IMR-90 (cell line): ENCODE data around the gene FOXC1.

ENCODE experiments used
- BHLHE40 ChIP-seq: fragments of 150-350 bp; IDR thresholded peaks from 2 replicates; pipeline ENCODE4 v1.6.1; 2016; ENCODE audit warnings: mild to moderate bottlenecking, low read depth, low read length
- CTCF ChIP-seq: conservative IDR thresholded peaks from 2 replicates; pipeline ENCODE4 v1.5.1; 2012; ENCODE audit warnings: mild to moderate bottlenecking, low read depth, low read length, improper control_type of control experiment
- FOS ChIP-seq: fragments of 150-350 bp; IDR thresholded peaks from 2 replicates; pipeline ENCODE4 v1.6.1; 2016; ENCODE audit warnings: low read depth, low read length
- MAFK ChIP-seq: IDR thresholded peaks from 2 replicates; pipeline ENCODE4 v1.6.1; 2012; ENCODE audit warnings: low read depth, low read length, improper control_type of control experiment
- MAZ ChIP-seq: IDR thresholded peaks from 2 replicates; pipeline ENCODE4 v1.6.1; 2012; ENCODE audit warnings: low read depth, mild to moderate bottlenecking, low read length, improper control_type of control experiment, moderate library complexity, borderline replicate concordance
- NFE2L2 ChIP-seq: fragments of 150-350 bp; IDR thresholded peaks from 2 replicates; pipeline ENCODE4 v1.6.1; 2016; ENCODE audit warnings: low read depth, mild to moderate bottlenecking, low read length
- POLR2A ChIP-seq: IDR thresholded peaks from 2 replicates; pipeline ENCODE4 v1.6.1; 2012; ENCODE audit warnings: mild to moderate bottlenecking, low read depth, low read length
- RAD21 ChIP-seq: IDR thresholded peaks from 2 replicates; pipeline ENCODE4 v1.6.1; 2012; ENCODE audit warnings: low read length, improper control_type of control experiment
- RCOR1 ChIP-seq: IDR thresholded peaks from 2 replicates; pipeline ENCODE4 v1.6.1; 2012; ENCODE audit warnings: mild to moderate bottlenecking, low read length, improper control_type of control experiment; ENCODE audit not compliant: insufficient replicate concordance
- RFX5 ChIP-seq: IDR thresholded peaks from 2 replicates; pipeline ENCODE4 v1.8.0; 2012; ENCODE audit warnings: low read depth, mild to moderate bottlenecking, low read length, moderate library complexity
- USF2 ChIP-seq: fragments of 150-350 bp; IDR thresholded peaks from 2 replicates; pipeline ENCODE4 v1.6.1; 2017; ENCODE audit warnings: mild to moderate bottlenecking, antibody characterized with exemption, low read length, low read depth

DNA sequence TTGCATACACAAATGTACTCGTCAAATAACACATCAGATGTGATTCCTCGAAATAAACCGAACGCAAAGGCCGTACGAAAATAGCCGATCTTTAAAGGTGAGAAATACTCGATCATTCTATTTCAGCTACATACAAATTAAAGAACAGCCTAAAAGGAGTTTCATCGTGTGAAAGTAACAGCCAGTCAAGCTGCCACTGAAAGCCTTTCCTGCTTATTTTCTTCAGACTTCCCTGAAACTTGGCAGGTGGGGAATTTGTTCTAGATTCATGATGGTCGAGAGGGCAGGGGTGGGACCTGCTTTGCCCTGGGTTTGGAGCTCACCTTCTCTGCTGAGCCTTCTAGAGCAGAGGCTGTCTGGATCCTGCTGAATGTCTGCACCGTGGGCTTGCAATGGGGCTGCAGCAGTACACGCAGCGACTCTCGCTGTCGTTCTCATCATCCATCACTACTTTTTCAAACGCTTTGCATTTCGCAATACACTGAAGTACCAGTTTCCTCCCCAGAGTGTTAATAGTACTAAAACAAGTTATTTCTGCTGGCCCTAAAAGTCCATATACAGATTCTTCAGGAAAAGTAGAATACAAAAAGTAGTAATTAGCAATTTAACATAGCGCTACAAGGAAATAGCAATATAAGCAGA is 16.2 kb downstream of the FOXC1 start:
- no peak for TF ChIP-seq CTCF
- TF ChIP-seq FOS = no peak
- no peak for TF ChIP-seq NFE2L2
- no peak for TF ChIP-seq USF2
- TF ChIP-seq MAZ = no peak
- TF ChIP-seq RCOR1 = no peak
- no peak for TF ChIP-seq RFX5
- no peak for TF ChIP-seq POLR2A
- TF ChIP-seq RAD21 = no peak
- TF ChIP-seq MAFK = no peak; the same call in 1 of the 2 replicates
- TF ChIP-seq BHLHE40 = no peak
